WI38 (cell line): ENCODE measurements around the gene CYBRD1.

Experiments used
- H3K4me3 ChIP-seq: 2 replicates; pipeline ENCODE4 v1.5.1; 2011; ENCODE audit warnings: low read depth, mild to moderate bottlenecking, control low read depth, low read length
- CTCF ChIP-seq: IDR thresholded peaks from 2 replicates; pipeline ENCODE4 v1.5.1; 2012; ENCODE audit warnings: low read depth, mild to moderate bottlenecking, control low read depth, low read length

The CYBRD1 gene

DNA sequence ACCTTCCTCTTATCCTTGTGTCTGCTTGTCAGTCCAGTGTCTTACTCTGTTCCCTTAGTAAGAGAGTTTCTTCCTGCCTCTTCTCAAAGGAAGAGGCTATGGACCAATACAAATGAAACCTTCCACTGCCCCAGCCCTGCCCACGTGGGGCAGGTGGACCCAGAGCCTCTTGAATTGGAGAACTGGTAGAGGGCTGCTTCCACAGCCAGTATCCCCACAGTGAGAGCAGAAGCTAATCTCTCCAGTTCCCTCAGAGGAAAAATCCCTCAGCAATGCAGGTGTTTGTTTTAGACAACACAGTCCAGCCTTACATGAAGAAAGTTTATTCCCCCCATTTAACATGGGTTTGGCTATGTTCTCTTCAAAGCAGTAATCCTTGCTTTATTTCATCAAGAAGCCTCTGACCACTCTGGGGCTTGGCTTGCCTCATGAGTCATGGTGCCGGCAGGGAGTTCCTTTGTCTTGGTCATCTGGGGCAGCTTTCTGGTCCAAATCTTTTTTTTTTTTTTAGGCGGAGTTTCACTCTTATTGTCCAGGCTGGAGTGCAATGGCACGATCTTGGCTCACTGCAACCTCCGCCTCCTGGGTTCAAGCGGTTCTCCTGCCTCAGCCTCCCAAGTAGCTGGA is 6.5 kb upstream of the CYBRD1 start:
- TF ChIP-seq CTCF = no peak
- no peak overlapping the region for H3K4me3 ChIP-seq

- no peak for TF ChIP-seq CTCF
- H3K4me3 ChIP-seq = no peak overlapping the region
Measured at GRCh38 chr2:171516793-171517192, 5.5 kb upstream of the CYBRD1 start.

DNA sequence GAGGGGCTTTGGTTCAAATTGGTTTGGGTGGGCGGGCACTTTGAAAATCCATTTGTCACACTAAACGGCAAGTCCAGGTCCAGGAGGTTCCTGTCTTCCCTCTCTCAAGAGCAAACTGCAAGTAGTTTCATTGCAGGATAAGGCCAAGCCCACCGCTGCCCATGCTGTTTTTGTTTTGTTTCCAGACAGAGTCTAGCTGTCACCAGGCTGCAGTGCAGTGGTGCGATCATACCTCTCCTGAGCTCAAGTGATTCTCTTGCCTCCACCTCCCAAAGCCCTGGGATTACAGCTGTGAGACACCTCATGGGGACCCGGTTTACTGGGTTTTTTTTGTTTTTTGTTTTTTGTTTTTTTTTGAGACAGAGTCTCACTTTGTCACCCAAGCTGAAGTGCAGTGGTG is 1.8 kb upstream of the CYBRD1 start:
- H3K4me3 ChIP-seq = no peak overlapping the region
- TF ChIP-seq CTCF = no peak

- peak overlapping the region; percentile 91 for H3K4me3 ChIP-seq
- TF ChIP-seq CTCF = no peak
Measured at GRCh38 chr2:171521361-171522051, 768 bp upstream of the CYBRD1 start.

GRCh38 chr2:171522788-171523087 is 464 bp downstream of the CYBRD1 start:
- no peak for TF ChIP-seq CTCF
- H3K4me3 ChIP-seq = peak overlapping the region; percentile 91

GRCh38 chr2:171523088-171524017 is 1.1 kb downstream of the CYBRD1 start:
- no peak for TF ChIP-seq CTCF
- H3K4me3 ChIP-seq = peak overlapping the region; percentile 91

DNA sequence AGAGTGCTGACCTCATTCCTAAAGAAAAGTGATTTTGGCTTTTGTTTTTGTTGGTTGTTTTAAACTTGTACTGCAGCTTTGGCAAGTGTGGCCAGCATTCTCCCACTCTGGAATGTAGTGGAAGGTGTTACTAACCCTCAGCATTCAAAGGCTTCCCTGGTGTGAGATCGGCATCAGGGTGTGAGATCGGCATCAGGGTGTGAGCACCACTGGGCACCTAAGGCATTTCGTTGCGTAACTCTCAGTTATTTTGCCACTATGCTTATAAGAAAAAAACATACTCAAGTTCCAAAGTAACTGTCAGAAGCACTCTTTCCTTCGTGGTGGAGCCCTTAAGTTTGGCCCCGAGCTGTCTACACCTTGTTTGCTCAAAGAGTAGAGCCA is 1.7 kb downstream of the CYBRD1 start:
- no peak for TF ChIP-seq CTCF
- peak overlapping the region; percentile 91 for H3K4me3 ChIP-seq
